Mammary epithelial cell (primary cell): ENCODE results near the gene EFEMP2.

ENCODE experiments used
- EZH2 ChIP-seq: IDR thresholded peaks from 2 replicates; pipeline ENCODE4 v1.6.1; 2012; ENCODE audit warnings: low read length, inconsistent platforms, borderline replicate concordance
- TF ChIP-seq, protein P1 (sequence below), 2 donors: IDR thresholded peaks in 1 of 2; conservative IDR thresholded peaks in 1 of 2; 2 replicates each; pipeline ENCODE4 v1.5.1; 2011 to 2012; ENCODE audit warnings: inconsistent platforms in 2 of 2, low read length in 2 of 2, mild to moderate bottlenecking in 2 of 2, control low read depth in 1 of 2, low read depth in 1 of 2; ENCODE audit not compliant: insufficient read depth in 1 of 2; ENCODE audit errors: extremely low read depth in 1 of 2

DNA sequence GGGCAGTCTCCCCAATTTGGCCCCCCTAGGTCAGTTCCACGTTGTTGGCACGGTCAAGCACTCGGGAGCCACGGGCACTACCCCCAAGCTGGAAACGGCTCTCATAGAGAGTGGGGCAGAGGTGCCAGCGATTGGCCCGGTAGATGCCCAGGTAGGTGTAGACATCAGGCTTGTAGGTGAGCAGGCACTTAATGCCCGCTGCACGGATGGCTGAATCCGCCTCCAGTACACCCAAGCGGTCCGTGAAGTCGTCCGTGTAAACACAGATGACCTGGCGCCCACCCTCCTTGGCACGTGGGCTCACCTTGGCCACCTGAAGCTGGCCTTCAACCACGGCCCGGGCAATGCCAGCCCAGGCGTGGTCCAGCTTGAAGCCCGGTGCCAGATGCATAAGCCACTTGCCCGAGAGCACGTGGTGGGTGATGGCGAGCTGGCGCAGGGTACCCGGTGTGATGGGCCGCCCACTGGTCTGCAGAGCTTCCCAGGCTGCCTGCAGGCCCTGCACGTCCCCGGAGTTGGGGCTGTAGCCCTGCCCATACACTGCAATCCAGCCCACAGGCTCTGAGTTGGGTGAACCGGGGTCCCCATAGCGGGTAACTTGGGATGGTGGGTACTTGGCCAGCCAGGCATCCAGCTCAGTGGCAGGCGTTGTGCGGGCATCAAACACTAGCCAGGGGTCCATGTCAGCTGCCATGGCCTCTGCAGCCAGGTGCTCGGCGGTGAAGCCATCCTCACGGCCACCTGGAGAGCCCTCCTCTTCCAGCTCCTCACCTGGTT lies 45.0 kb upstream of the EFEMP2 start:
- TF ChIP-seq, protein P1, sequence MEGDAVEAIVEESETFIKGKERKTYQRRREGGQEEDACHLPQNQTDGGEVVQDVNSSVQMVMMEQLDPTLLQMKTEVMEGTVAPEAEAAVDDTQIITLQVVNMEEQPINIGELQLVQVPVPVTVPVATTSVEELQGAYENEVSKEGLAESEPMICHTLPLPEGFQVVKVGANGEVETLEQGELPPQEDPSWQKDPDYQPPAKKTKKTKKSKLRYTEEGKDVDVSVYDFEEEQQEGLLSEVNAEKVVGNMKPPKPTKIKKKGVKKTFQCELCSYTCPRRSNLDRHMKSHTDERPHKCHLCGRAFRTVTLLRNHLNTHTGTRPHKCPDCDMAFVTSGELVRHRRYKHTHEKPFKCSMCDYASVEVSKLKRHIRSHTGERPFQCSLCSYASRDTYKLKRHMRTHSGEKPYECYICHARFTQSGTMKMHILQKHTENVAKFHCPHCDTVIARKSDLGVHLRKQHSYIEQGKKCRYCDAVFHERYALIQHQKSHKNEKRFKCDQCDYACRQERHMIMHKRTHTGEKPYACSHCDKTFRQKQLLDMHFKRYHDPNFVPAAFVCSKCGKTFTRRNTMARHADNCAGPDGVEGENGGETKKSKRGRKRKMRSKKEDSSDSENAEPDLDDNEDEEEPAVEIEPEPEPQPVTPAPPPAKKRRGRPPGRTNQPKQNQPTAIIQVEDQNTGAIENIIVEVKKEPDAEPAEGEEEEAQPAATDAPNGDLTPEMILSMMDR (conservative IDR thresholded peaks at IDR 0.05 in 1 of 2, IDR thresholded peaks at IDR 0.05 in 1 of 2; ENCODE audit: extremely low read depth in 1 of 2, insufficient read depth in 1 of 2, low read depth in 1 of 2, low read length in 2 of 2): no peak
- TF ChIP-seq EZH2: no peak
